ENCODE measurements around the gene SIRPG.
"Not testable (repeated sequence)": the region's sequence is repeated elsewhere in the genome, so short reads cannot be mapped to it uniquely, and the experiment has no call there.

Gene SIRPG

GRCh38 chr20:1657556-1658334 is at the start of gene SIRPG:
SIRPG (minus strand) TSS chr20:1657779; CDS start chr20:1657714, 65 bp downstream.
- no peak for DNase-seq (ENCODE audit: low read depth)

- not testable (repeated sequence) for DNase-seq (ENCODE audit: low read depth)
Observed at GRCh38 chr20:1706887-1707286, 49.3 kb upstream of the SIRPG start.

- DNase-seq (ENCODE audit: low read depth) = no peak
Observed at GRCh38 chr20:1706079-1706478, 48.5 kb upstream of the SIRPG start.

GRCh38 chr20:1702855-1703254 is 45.3 kb upstream of the SIRPG start:
- no peak for DNase-seq (ENCODE audit: low read depth)

- no peak for DNase-seq (ENCODE audit: low read depth)
Observed at GRCh38 chr20:1702328-1702727, 44.7 kb upstream of the SIRPG start.

- no peak for DNase-seq (ENCODE audit: low read depth)
Observed at GRCh38 chr20:1700990-1701389, 43.4 kb upstream of the SIRPG start.

- DNase-seq (ENCODE audit: low read depth) = no peak
Observed at GRCh38 chr20:1697592-1697991, 40.0 kb upstream of the SIRPG start.

- no peak for DNase-seq (ENCODE audit: low read depth)
Observed at GRCh38 chr20:1696521-1697209, 39.1 kb upstream of the SIRPG start.

- no peak for DNase-seq (ENCODE audit: low read depth)
Observed at GRCh38 chr20:1694672-1695071, 37.1 kb upstream of the SIRPG start.

- no peak for DNase-seq (ENCODE audit: low read depth)
Observed at GRCh38 chr20:1693427-1693826, 35.8 kb upstream of the SIRPG start.

GRCh38 chr20:1689721-1690120 is 32.1 kb upstream of the SIRPG start:
- DNase-seq (ENCODE audit: low read depth) = no peak

GRCh38 chr20:1688886-1689538 is 31.4 kb upstream of the SIRPG start:
- DNase-seq (ENCODE audit: low read depth) = no peak

GRCh38 chr20:1687053-1687452 is 29.5 kb upstream of the SIRPG start:
- no peak for DNase-seq (ENCODE audit: low read depth)

- no peak for DNase-seq (ENCODE audit: low read depth)
Observed at GRCh38 chr20:1686151-1686748, 28.7 kb upstream of the SIRPG start.

GRCh38 chr20:1685304-1686052 is 27.9 kb upstream of the SIRPG start:
- DNase-seq (ENCODE audit: low read depth) = no peak

- DNase-seq (ENCODE audit: low read depth) = no peak
Observed at GRCh38 chr20:1684872-1685271, 27.3 kb upstream of the SIRPG start.

- no peak for DNase-seq (ENCODE audit: low read depth)
Observed at GRCh38 chr20:1676650-1677049, 19.1 kb upstream of the SIRPG start.

GRCh38 chr20:1674990-1675780 is 17.6 kb upstream of the SIRPG start:
- no peak for DNase-seq (ENCODE audit: low read depth)

- no peak for DNase-seq (ENCODE audit: low read depth)
Observed at GRCh38 chr20:1674361-1674760, 16.8 kb upstream of the SIRPG start.

- no peak for DNase-seq (ENCODE audit: low read depth)
Observed at GRCh38 chr20:1673424-1673823, 15.8 kb upstream of the SIRPG start.

- DNase-seq (ENCODE audit: low read depth) = no peak
Observed at GRCh38 chr20:1672728-1673127, 15.1 kb upstream of the SIRPG start.
